CD4-positive, CD25-positive, alpha-beta regulatory T cell (primary cell): ENCODE measurements around the gene MLXIP. TPM values are rescaled to one million over a fixed set of nuclear protein-coding genes. Genes with fewer than 3 reads are reported as not detected.

Experiments
- ATAC-seq, 2 donors: fragments of 150-1000 bp; cut with Tn5 transposase; one replicate each; pipeline ENCODE4 v1.10.0; 2021; ENCODE audit warnings: low read depth in 2 of 2, moderate number of reproducible peaks in 2 of 2, moderate library complexity in 1 of 2
- DNase-seq, 3 donors: peaks; one replicate each; pipeline versions ENCODE4 v3.0.0 to v3.0.0-alpha.2; 2012 to 2022; ENCODE audit warnings: mixed read lengths in 1 of 3
- H3K27ac ChIP-seq: one replicate; pipeline ENCODE4 v1.7.0; 2013; ENCODE audit warnings: mild to moderate bottlenecking, low read length; ENCODE audit not compliant: insufficient read depth, poor library complexity, severe bottlenecking
- H3K27me3 ChIP-seq: one replicate; pipeline ENCODE4 v1.7.0; 2013; ENCODE audit warnings: low read length; ENCODE audit not compliant: control insufficient read depth, insufficient read depth
- H3K36me3 ChIP-seq: one replicate; pipeline ENCODE4 v1.7.0; 2013; ENCODE audit warnings: mild to moderate bottlenecking, low read length, moderate library complexity; ENCODE audit not compliant: control insufficient read depth, insufficient read depth
- H3K4me1 ChIP-seq: 2 replicates; pipeline ENCODE4 v1.7.0; 2013; ENCODE audit warnings: mild to moderate bottlenecking, low read length; ENCODE audit not compliant: insufficient read depth, control insufficient read depth, poor library complexity, severe bottlenecking
- H3K4me3 ChIP-seq: one replicate; pipeline ENCODE4 v1.7.0; 2013; ENCODE audit warnings: low read depth, mild to moderate bottlenecking, low read length, moderate library complexity
- H3K9me3 ChIP-seq, 2 experiments: 1 replicate in 1 of 2; 2 replicates in 1 of 2; pipeline ENCODE4 v1.7.0; 2013; ENCODE audit warnings: low read length in 2 of 2, mild to moderate bottlenecking in 1 of 2, moderate library complexity in 1 of 2; ENCODE audit not compliant: control insufficient read depth in 2 of 2
- H3K27ac Mint-ChIP-seq, 3 donors: one replicate each; pipeline ENCODE4 v1.8.0; 2020 to 2022; ENCODE audit warnings: mild to moderate bottlenecking in 3 of 3, mixed read lengths in 3 of 3, moderate library complexity in 2 of 3
- H3K27me3 Mint-ChIP-seq: one replicate; pipeline ENCODE4 v1.8.0; 2022; ENCODE audit warnings: mild to moderate bottlenecking, mixed read lengths
- H3K36me3 Mint-ChIP-seq: one replicate; pipeline ENCODE4 v1.8.0; 2020; ENCODE audit warnings: mixed read lengths
- H3K4me1 Mint-ChIP-seq, 4 donors: one replicate each; pipeline ENCODE4 v1.8.0; 2020 to 2022; ENCODE audit warnings: mixed read lengths in 4 of 4, mild to moderate bottlenecking in 1 of 4
- H3K4me3 Mint-ChIP-seq, 4 donors: one replicate each; pipeline ENCODE4 v1.8.0; 2020 to 2022; ENCODE audit warnings: mild to moderate bottlenecking in 4 of 4, mixed read lengths in 4 of 4, moderate library complexity in 3 of 4
- H3K9me3 Mint-ChIP-seq, 7 donors: one replicate each; pipeline ENCODE4 v1.8.0; 2020 to 2022; ENCODE audit warnings: mixed read lengths in 7 of 7, mild to moderate bottlenecking in 3 of 7, moderate library complexity in 2 of 7
- polyA plus RNA-seq, 4 donors: library from polyadenylated mRNA; unstranded; fragments of 300-500 nt; fragmentation: Illumina TruSeq; gene quantifications; one replicate each; pipeline ENCODE4 v1.2.3, GENCODE V29; 2021
- total RNA-seq: library from RNA; stranded (reverse); gene quantifications from one replicate; pipeline ENCODE4 v1.2.3, GENCODE V29; 2022

MLXIP gene
- total and polyA plus RNA-seq, 5 donors from 2014 or later, result 5.0 to 83.2 (median 7.8) TPM

DNA sequence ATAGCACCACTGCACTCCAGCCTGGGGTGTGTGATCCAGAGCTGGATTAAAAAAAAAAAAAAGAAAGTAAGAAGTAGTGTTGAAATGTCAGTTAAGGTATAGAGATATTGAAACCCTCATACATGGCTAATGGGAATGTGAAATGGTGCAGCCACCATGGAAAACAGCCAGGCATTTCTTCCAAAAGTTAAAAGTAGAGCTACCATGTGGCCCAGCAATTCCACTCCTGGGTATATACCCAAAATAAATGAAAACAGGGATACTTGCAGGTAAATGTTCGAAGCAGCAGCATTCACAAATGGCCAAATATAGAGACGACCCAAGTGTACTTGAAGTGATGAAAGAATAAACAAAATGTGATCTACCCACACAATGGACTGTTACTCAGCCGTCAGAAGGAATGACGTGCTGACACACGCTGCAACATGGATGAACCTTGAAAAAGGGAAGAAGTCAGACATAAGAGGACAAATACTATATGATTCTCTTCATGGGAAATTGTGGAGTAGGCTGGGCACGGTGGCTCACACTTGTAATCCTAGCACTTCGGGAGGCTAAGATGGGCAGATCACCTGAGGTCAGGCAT, 80.2 kb downstream of the MLXIP start:
- no peak overlapping the region for H3K27ac ChIP-seq
- Mint-ChIP-seq H3K27ac (no peak overlapping the region), H3K9me3 (peaks cover 0 to 1% (median 0%) of the 10 kb centered on the region in 7 donors), H3K4me1 (peaks cover 0 to 5% (median 3%) of the 10 kb centered on the region in 4 donors), H3K36me3 (no peaks in the 10 kb centered on the region), H3K4me3 (no peak overlapping the region), H3K27me3 (peaks cover 11% of the 10 kb centered on the region)
- no peak overlapping the region for H3K4me3 ChIP-seq
- DNase-seq (no peak), ATAC-seq (no peak)
- H3K27me3 ChIP-seq, result no peaks in the 10 kb centered on the region
- H3K9me3 ChIP-seq, result no peaks in the 10 kb centered on the region
- no peaks in the 10 kb centered on the region for H3K4me1 ChIP-seq
- no peaks in the 10 kb centered on the region for H3K36me3 ChIP-seq

DNA sequence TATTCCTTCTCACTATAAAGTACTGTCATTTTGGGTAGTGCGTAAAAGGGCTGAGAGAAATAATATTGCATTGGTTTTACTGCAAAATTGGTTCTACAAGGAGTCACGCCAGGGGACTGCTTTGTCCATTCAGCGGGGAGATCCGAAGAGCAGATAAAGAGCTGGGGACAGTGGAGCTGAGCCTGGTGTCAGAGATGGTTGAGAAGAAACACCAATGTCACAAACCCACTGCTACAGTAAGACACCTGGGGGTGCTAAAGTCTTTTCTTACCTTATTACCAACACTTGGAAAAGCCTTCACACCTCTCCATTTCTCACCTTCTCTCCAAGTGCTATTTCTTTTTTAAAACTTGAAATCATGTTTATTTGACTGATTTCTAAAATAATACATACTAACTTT, 81.3 kb downstream of the MLXIP start:
- peaks cover 0 to 5% (median 3%) of the 10 kb centered on the region in 4 donors for H3K4me1 Mint-ChIP-seq
- no peak overlapping the region for H3K4me3 Mint-ChIP-seq
- H3K27me3 Mint-ChIP-seq, result peaks cover 11% of the 10 kb centered on the region
- no peaks in the 10 kb centered on the region for H3K36me3 Mint-ChIP-seq
- H3K9me3 Mint-ChIP-seq, result peaks cover 0 to 1% (median 0%) of the 10 kb centered on the region in 7 donors
- H3K27me3 ChIP-seq, result no peaks in the 10 kb centered on the region
- DNase-seq (no peak), ATAC-seq (no peak)
- no peak overlapping the region for H3K27ac Mint-ChIP-seq
- no peak overlapping the region for H3K27ac ChIP-seq
- H3K36me3 ChIP-seq, result no peaks in the 10 kb centered on the region
- H3K4me1 ChIP-seq, result no peaks in the 10 kb centered on the region
- H3K9me3 ChIP-seq, result no peaks in the 10 kb centered on the region
- no peak overlapping the region for H3K4me3 ChIP-seq

DNA sequence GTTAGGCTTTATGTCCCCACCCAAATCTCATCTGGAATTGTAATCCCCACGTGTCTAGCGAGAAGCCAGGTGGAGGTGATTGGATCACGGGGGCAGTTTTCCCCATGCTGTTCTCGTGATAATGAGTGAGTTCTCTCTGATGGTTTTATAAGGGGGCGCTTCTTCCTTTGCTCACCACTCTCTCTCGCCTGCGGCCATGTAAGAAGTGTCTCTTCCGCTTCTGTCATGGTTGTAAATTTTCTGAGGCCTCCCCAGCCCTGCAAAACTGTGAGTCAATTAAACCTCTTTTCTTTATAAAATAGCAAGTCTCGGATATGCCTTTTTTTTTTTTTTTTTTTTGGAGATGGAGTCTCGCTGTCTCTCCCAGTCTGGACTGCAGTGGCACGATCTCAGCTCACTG, 82.2 kb downstream of the MLXIP start:
- H3K9me3 ChIP-seq, result no peaks in the 10 kb centered on the region
- DNase-seq (no peak), ATAC-seq (no peak)
- no peak overlapping the region for H3K27ac Mint-ChIP-seq
- H3K4me1 Mint-ChIP-seq, result peaks cover 0 to 5% (median 3%) of the 10 kb centered on the region in 4 donors
- peaks cover 0 to 1% (median 0%) of the 10 kb centered on the region in 7 donors for H3K9me3 Mint-ChIP-seq
- no peaks in the 10 kb centered on the region for H3K36me3 Mint-ChIP-seq
- no peaks in the 10 kb centered on the region for H3K36me3 ChIP-seq
- no peak overlapping the region for H3K27ac ChIP-seq
- H3K27me3 ChIP-seq, result no peaks in the 10 kb centered on the region
- H3K4me3 Mint-ChIP-seq, result no peak overlapping the region
- no peaks in the 10 kb centered on the region for H3K4me1 ChIP-seq
- no peak overlapping the region for H3K4me3 ChIP-seq
- H3K27me3 Mint-ChIP-seq, result peaks cover 11% of the 10 kb centered on the region

DNA sequence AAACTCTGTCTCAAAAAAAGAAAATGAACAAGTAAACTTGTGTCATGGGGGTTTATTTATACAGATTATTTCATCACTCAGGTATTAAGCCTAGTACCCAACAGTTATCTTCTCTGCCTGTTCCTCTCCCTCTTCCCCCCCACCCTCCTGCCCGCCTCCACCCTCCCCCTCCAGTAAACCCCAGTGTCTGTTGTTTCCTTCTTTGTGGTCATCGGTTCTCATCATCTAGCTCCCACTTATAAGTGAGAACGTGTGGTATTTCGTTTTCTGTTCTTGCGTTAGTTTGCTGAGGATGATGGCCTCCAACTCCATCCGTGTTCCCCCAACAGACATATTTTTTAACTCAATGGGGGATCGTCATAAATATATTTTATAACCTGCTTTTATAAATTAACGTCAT, 83.1 kb downstream of the MLXIP start:
- Histone ChIP-seq H3K4me3 (no peak overlapping the region), H3K36me3 (no peaks in the 10 kb centered on the region), H3K4me1 (peaks cover 2% of the 10 kb centered on the region), H3K27me3 (no peaks in the 10 kb centered on the region), H3K27ac (no peak overlapping the region), H3K9me3 (no peaks in the 10 kb centered on the region)
- H3K9me3 Mint-ChIP-seq, result peaks cover 0 to 1% (median 0%) of the 10 kb centered on the region in 7 donors
- H3K27me3 Mint-ChIP-seq, result peaks cover 11% of the 10 kb centered on the region
- DNase-seq (peak in 1 of 3 donors; percentile 13), ATAC-seq (no peak)
- peak overlapping the region in 1 of 3 donors; percentile 14 for H3K27ac Mint-ChIP-seq
- no peaks in the 10 kb centered on the region for H3K36me3 Mint-ChIP-seq
- no peak overlapping the region for H3K4me3 Mint-ChIP-seq
- peaks cover 0 to 5% (median 3%) of the 10 kb centered on the region in 4 donors for H3K4me1 Mint-ChIP-seq

DNA sequence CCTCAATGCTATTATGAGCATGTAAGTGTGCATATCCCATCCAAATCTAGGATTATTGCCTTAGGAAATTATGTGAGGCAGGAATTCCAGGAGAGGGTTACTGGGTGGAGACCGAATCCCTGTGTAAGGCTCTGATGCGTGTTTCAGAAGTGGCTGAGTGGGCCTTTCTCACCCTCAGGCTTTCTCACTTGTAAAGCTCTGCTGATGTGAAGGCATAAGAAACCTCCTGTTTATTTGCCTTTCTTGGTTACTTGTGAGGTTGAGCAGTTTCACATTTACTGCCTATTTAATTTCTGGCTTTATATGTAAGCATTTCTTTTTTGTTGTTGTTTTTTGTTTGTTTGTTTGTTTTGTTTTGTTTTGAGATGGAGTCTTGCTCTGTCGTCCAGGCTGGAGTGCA, 84.4 kb downstream of the MLXIP start:
- Histone ChIP-seq H3K27me3 (no peaks in the 10 kb centered on the region), H3K27ac (no peak overlapping the region), H3K36me3 (no peaks in the 10 kb centered on the region), H3K4me1 (peaks cover 3% of the 10 kb centered on the region), H3K4me3 (no peak overlapping the region), H3K9me3 (no peaks in the 10 kb centered on the region)
- no peaks in the 10 kb centered on the region for H3K36me3 Mint-ChIP-seq
- ATAC-seq (no peak), DNase-seq (no peak)
- H3K27me3 Mint-ChIP-seq, result peaks cover 17% of the 10 kb centered on the region
- H3K4me3 Mint-ChIP-seq, result peak overlapping the region in 1 of 4 donors; percentile 10
- H3K4me1 Mint-ChIP-seq, result peaks cover 0 to 7% (median 4%) of the 10 kb centered on the region in 4 donors
- H3K9me3 Mint-ChIP-seq, result peaks cover 0 to 1% (median 0%) of the 10 kb centered on the region in 7 donors
- no peak overlapping the region for H3K27ac Mint-ChIP-seq

DNA sequence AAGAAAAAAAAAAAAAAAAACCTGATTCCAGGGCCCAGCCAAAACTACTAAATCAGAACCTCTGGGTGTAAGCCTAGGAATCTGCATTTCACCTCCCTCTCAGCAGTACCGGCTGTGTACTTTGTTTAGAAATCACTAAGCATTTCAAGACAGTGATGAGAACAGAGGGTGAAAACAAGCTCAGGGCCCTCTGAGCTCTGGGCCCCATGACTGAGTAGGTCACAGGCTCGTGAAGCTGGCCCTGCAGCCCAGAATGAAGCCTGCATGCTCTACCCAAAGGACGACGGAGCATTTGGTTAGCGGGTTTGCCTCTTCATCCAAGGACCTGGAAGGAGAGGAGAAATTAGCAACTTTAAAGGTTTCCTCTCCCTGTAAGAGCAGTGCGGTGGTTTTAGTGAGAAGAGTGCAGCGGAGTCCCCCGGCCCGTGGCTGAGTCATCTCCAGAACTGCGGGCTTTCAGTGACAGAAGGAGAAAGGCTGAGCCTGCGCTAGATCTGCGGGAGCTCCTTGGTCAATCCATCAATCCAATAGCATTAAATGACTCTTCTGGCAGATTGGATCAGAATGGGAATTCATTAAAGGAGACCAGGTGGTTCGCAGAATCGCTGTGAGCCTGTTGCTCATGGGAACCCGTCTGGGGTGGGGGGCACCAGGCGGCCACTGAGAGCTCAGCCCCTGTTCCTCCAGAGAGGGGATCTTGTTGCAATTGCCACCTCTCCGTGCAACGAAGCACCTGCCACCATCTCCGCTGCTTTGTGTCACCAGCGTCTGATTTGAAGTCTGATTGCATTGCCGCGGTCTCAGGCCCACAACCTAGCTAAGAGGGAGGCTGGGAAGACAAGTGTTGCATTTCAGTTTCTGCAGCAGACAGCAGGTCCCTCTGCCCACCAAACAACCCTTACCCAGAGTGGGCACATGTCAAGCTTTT, 88.1 kb downstream of the MLXIP start:
- Mint-ChIP-seq H3K36me3 (no peaks in the 10 kb centered on the region), H3K4me3 (no peak overlapping the region), H3K4me1 (peaks cover 0 to 7% (median 3%) of the 10 kb centered on the region in 4 donors), H3K9me3 (no peaks in the 10 kb centered on the region), H3K27me3 (peaks cover 16% of the 10 kb centered on the region), H3K27ac (no peak overlapping the region)
- H3K27ac ChIP-seq, result no peak overlapping the region
- H3K27me3 ChIP-seq, result no peaks in the 10 kb centered on the region
- ATAC-seq (peak; percentile 47 to 52), DNase-seq (peak in 1 of 3 donors; percentile 23)
- no peak overlapping the region for H3K4me3 ChIP-seq
- H3K4me1 ChIP-seq, result peaks cover 3% of the 10 kb centered on the region
- H3K9me3 ChIP-seq, result no peaks in the 10 kb centered on the region
- H3K36me3 ChIP-seq, result no peaks in the 10 kb centered on the region

DNA sequence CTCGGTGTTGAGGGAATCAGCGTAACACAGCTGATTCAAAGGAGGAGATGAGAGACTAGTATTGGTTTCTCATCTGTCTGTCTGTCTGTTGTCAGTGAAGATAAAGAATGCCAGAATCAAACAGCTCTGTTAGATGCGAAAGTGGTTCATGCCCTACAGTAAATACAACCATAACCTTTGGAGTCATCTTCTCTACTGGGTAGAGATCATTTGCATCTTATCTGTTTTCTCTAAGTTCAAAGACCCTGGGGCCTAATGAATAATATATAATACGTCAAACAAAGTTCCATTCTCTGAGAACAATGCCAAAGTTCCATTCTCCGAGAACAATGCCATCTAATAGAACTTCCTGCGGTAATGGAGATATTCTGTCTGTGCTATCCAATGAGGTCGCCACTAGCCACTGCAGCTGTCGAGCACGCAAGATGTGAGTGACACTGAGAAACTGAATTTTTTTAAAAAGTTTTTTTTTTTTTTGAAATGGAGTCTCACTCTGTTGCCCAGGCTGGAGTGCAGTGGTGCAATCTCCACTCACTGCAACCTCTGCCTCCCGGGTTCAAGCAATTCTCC, 88.9 kb downstream of the MLXIP start:
- peak overlapping the region in 1 of 3 donors; percentile 32 for H3K27ac Mint-ChIP-seq
- Histone ChIP-seq H3K36me3 (no peaks in the 10 kb centered on the region), H3K27ac (no peak overlapping the region), H3K4me1 (peaks cover 3% of the 10 kb centered on the region), H3K4me3 (no peak overlapping the region), H3K9me3 (no peaks in the 10 kb centered on the region), H3K27me3 (no peaks in the 10 kb centered on the region)
- H3K9me3 Mint-ChIP-seq, result no peaks in the 10 kb centered on the region
- H3K36me3 Mint-ChIP-seq, result no peaks in the 10 kb centered on the region
- peaks cover 0 to 3% (median 0%) of the 10 kb centered on the region in 4 donors for H3K4me1 Mint-ChIP-seq
- no peak overlapping the region for H3K4me3 Mint-ChIP-seq
- DNase-seq (no peak), ATAC-seq (no peak)
- peaks cover 10% of the 10 kb centered on the region for H3K27me3 Mint-ChIP-seq
